Measurements from ENCODE around the gene CYP27C1.

CYP27C1 gene

DNA sequence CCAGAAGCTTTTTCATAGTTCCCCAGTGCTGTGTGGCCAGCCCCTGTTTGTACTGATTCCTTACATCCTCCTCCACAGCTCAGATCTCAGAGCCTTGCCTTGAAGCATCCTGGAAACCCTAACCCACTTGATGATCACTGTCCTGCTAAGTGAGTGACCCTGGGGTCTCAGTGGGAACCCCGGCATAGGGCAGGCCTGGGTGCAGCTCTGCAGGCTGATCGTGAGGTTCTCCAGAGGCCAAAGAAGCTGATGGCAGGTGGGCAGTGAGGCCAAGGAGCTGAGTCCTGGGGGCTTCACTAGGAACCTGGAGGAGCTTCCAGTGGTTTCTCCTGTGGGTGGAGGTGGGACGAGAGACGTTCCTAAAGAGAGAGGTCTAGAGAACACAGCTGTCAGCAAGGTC lies 65.7 kb downstream of the CYP27C1 start:
- no peak for DNase-seq
- no peaks in the 10 kb centered on the region for H3K36me3 ChIP-seq
- TF ChIP-seq, protein P1, sequence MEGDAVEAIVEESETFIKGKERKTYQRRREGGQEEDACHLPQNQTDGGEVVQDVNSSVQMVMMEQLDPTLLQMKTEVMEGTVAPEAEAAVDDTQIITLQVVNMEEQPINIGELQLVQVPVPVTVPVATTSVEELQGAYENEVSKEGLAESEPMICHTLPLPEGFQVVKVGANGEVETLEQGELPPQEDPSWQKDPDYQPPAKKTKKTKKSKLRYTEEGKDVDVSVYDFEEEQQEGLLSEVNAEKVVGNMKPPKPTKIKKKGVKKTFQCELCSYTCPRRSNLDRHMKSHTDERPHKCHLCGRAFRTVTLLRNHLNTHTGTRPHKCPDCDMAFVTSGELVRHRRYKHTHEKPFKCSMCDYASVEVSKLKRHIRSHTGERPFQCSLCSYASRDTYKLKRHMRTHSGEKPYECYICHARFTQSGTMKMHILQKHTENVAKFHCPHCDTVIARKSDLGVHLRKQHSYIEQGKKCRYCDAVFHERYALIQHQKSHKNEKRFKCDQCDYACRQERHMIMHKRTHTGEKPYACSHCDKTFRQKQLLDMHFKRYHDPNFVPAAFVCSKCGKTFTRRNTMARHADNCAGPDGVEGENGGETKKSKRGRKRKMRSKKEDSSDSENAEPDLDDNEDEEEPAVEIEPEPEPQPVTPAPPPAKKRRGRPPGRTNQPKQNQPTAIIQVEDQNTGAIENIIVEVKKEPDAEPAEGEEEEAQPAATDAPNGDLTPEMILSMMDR (IDR thresholded peaks at IDR 0.05; ENCODE audit: low read depth, low read length) = no peak

DNA sequence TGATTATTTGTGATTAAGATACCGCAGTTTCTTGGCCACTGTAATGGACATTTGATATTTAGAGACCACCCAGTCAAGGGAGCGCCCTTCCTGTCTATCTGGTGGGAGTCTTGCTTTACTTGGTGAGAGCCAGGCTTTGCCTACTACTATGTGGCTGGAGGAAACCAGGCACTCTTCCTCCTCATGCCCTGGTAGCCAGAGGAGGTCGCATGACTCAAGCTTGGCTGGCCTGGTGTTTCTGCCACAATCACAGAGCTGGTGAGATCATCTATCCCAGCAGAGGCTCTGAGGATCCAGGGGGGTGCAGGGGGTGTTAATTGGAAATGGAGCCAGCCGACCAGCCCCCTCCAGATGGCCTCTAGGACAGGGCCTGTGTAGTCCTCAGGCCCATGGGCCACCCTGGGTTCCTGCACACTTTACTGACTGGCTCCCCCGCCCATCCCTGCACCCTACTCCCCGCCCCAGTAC lies 66.4 kb downstream of the CYP27C1 start:
- no peaks in the 10 kb centered on the region for H3K36me3 ChIP-seq
- DNase-seq = no peak

More for the DNA sequence above, 65.7 kb downstream of the CYP27C1 start:
- H3K27me3 ChIP-seq = no peaks in the 10 kb centered on the region
- H3K4me1 ChIP-seq = no peaks in the 10 kb centered on the region
- H3K4me3 ChIP-seq (ENCODE audit: low read depth, low read length) = no peak overlapping the region
- H3K9me3 ChIP-seq = no peaks in the 10 kb centered on the region

DNA sequence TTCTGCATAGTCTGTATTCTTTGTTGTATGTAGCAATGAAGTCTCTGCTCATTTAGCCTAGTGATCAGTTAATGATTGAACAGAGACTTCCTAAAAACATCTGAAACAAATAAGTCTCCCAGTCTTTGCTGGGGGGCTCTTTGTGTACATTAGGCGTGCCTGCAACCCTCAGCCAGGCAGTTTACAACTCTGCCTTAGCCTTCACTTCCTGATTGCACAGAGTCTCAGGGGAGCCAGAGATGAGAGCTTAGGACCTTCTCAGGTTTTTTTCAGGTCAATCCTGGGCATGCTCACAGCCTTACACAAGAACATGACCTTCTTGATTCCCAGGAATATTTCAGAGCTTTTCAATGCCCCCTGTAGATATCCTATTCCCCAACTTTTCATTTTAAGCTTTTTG lies 69.1 kb downstream of the CYP27C1 start:
- no peak for DNase-seq
- Histone ChIP-seq H3K36me3 (no peaks in the 10 kb centered on the region), H3K4me1 (no peaks in the 10 kb centered on the region), H3K27me3 (no peaks in the 10 kb centered on the region), H3K9me3 (no peaks in the 10 kb centered on the region), H3K4me3 (ENCODE audit: low read depth, low read length) (no peak overlapping the region)
- TF ChIP-seq, protein P1 (IDR thresholded peaks at IDR 0.05; ENCODE audit: low read depth, low read length) = no peak

More for the DNA sequence above, 66.4 kb downstream of the CYP27C1 start:
- no peaks in the 10 kb centered on the region for H3K27me3 ChIP-seq
- H3K4me1 ChIP-seq = no peaks in the 10 kb centered on the region
- TF ChIP-seq, protein P1 (IDR thresholded peaks at IDR 0.05; ENCODE audit: low read depth, low read length) = no peak
- no peaks in the 10 kb centered on the region for H3K9me3 ChIP-seq
- no peak overlapping the region for H3K4me3 ChIP-seq (ENCODE audit: low read depth, low read length)

DNA sequence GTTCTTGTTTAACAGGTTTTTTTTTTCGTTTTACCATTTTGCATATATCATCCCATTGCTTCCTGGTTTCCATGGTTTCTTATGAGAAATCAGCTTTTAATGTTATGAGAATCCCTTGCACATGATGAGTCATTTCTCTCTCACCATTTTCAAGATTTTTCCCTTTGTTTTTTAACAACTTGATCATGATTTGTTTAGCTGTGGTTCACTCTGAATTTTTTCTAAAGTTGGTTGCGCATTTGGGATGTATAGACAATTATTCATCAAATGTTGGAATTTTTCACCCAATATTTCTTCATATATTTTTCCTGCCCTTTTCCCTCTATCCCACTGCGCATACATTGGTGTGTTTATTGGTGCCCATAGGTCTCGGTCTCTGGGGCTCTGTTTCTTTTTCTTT lies 70.7 kb downstream of the CYP27C1 start:
- DNase-seq = no peak
- H3K36me3 ChIP-seq = no peaks in the 10 kb centered on the region
- no peak overlapping the region for H3K4me3 ChIP-seq (ENCODE audit: low read depth, low read length)
- H3K9me3 ChIP-seq = no peaks in the 10 kb centered on the region
- no peaks in the 10 kb centered on the region for H3K4me1 ChIP-seq
- TF ChIP-seq, protein P1 (IDR thresholded peaks at IDR 0.05; ENCODE audit: low read depth, low read length) = no peak
- no peaks in the 10 kb centered on the region for H3K27me3 ChIP-seq

GRCh38 chr2:127146820-127147502 lies 73.1 kb downstream of the CYP27C1 start:
- Histone ChIP-seq H3K27me3 (no peaks in the 10 kb centered on the region), H3K4me3 (ENCODE audit: low read depth, low read length) (no peak overlapping the region), H3K9me3 (no peaks in the 10 kb centered on the region), H3K4me1 (no peaks in the 10 kb centered on the region), H3K36me3 (no peaks in the 10 kb centered on the region)
- TF ChIP-seq, protein P1 (IDR thresholded peaks at IDR 0.05; ENCODE audit: low read depth, low read length) = no peak
- no peak for DNase-seq

- TF ChIP-seq, protein P1 (IDR thresholded peaks at IDR 0.05; ENCODE audit: low read depth, low read length) = no peak
- Histone ChIP-seq H3K4me1 (no peaks in the 10 kb centered on the region), H3K36me3 (no peaks in the 10 kb centered on the region), H3K4me3 (ENCODE audit: low read depth, low read length) (no peak overlapping the region), H3K9me3 (no peaks in the 10 kb centered on the region), H3K27me3 (no peaks in the 10 kb centered on the region)
- DNase-seq = no peak
Observed at GRCh38 chr2:127146071-127146725, 73.9 kb downstream of the CYP27C1 start.

Data from BE2C (cell line).